ENCODE data around the gene MEIS2. TPM values are rescaled to one million over a fixed set of nuclear protein-coding genes. Genes with fewer than 3 reads are reported as not detected.

The MEIS2 gene
- total RNA-seq, 2 experiments from 2014 or later: not detected

DNA sequence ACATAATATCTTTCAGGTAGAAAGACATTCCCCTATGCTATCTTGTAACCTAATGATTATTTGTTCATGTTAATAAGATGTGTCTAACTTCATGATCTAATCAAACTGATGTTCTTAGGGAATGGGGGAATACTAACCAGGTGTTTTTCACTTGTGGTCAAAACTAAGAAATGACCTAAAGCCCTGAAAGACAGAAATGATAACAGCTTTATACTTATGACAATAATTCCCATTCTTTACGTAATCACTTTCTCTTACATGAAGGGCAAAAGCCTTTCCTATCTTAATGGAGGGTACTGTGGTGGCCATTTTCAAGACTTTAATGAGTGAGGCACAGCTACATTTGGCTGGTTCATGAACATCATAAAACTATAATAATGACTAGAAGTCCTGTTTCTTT, 33.9 kb upstream of the MEIS2 start:
- peaks cover 12% of the 10 kb centered on the region for H3K27me3 Mint-ChIP-seq
- no peaks in the 10 kb centered on the region for H3K36me3 Mint-ChIP-seq (ENCODE audit: low read depth)
- H3K4me1 Mint-ChIP-seq: no peaks in the 10 kb centered on the region
- CTCF ChIA-PET: interaction anchor here (0.6 to 1.2 kb wide), 6 partner anchors 8 to 650 kb away, joined by 3 to 4 read pairs (median 3); no protein-coding TSS in a partner anchor
- H3K27ac Mint-ChIP-seq: no peak overlapping the region
- POLR2A ChIA-PET: no interaction called here
- no peaks in the 10 kb centered on the region for H3K9me3 Mint-ChIP-seq (ENCODE audit: low read depth)
- H3K4me3 Mint-ChIP-seq: no peak overlapping the region
- DNase-seq (no peak), ATAC-seq (no peak)
- intact Hi-C loops (cut with DNase I, micrococcal nuclease): loop anchor here in 1 of 2 experiments (1.0 to 10.0 kb wide), 3 partner anchors 251 to 1379 kb away; no protein-coding TSS in a partner anchor

GRCh38 chr15:37133602-37134001, 33.3 kb upstream of the MEIS2 start:
- DNase-seq (no peak), ATAC-seq (no peak)
- Mint-ChIP-seq H3K9me3 (ENCODE audit: low read depth) (no peaks in the 10 kb centered on the region), H3K27me3 (peaks cover 12% of the 10 kb centered on the region), H3K27ac (no peak overlapping the region), H3K36me3 (ENCODE audit: low read depth) (no peaks in the 10 kb centered on the region), H3K4me1 (no peaks in the 10 kb centered on the region), H3K4me3 (no peak overlapping the region)
- POLR2A ChIA-PET: no interaction called here
- intact Hi-C loops (cut with DNase I, micrococcal nuclease): loop anchor here in 1 of 2 experiments (1.0 to 10.0 kb wide), 3 partner anchors 250 to 1379 kb away; no protein-coding TSS in a partner anchor
- CTCF ChIA-PET: interaction anchor here (1.0 to 1.2 kb wide), 4 partner anchors 33 to 632 kb away, joined by 3 to 4 read pairs (median 4); no protein-coding TSS in a partner anchor

DNA sequence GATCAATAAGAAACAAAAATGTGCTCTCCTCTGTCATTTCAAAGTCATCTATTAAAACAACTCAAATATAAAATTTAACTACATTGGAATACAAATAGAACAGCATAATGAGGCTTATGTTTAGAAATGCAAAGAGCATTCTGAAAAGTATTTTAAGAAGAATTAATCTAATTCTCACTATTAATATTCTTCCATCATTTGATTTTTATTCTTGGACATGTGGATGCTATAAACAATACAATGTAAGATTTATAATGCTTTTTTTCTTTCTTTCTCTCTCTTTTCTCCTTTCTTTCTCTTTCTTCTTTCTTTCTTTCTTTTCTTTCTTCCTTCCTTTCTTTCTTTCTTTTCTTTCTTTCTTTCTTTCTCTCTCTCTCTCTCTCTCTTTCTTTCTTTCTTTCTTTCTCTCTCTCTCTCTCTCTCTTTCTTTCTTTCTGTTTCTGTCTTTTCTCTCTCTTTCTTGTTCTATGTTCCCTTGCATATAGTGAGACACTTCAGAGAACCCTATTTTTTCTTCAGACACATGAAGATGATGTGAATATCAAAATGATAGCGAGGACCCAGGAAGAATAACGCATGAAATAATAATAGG, 32.6 kb upstream of the MEIS2 start:
- Mint-ChIP-seq H3K4me1 (no peaks in the 10 kb centered on the region), H3K9me3 (ENCODE audit: low read depth) (no peaks in the 10 kb centered on the region), H3K36me3 (ENCODE audit: low read depth) (no peaks in the 10 kb centered on the region), H3K27me3 (peaks cover 12% of the 10 kb centered on the region), H3K27ac (no peak overlapping the region), H3K4me3 (no peak overlapping the region)
- ATAC-seq: no peak
- intact Hi-C loops (cut with DNase I, micrococcal nuclease): loop anchor here in 1 of 2 experiments (10.0 kb wide), 1 partner anchor 1378 kb away; no protein-coding TSS in a partner anchor
- ChIA-PET POLR2A (no interaction called here), CTCF (no interaction called here)
- DNase-seq: no peak

- no peak for DNase-seq
- Mint-ChIP-seq H3K4me1 (no peaks in the 10 kb centered on the region), H3K36me3 (ENCODE audit: low read depth) (no peaks in the 10 kb centered on the region), H3K9me3 (ENCODE audit: low read depth) (no peaks in the 10 kb centered on the region), H3K4me3 (no peak overlapping the region), H3K27me3 (peaks cover 10% of the 10 kb centered on the region), H3K27ac (no peak overlapping the region)
- CTCF ChIA-PET: no interaction called here
- POLR2A ChIA-PET: no interaction called here
- no peak for ATAC-seq
- intact Hi-C loops (cut with DNase I, micrococcal nuclease): loop anchor here in 1 of 2 experiments (10.0 kb wide), 1 partner anchor 1377 kb away; no protein-coding TSS in a partner anchor
Measured at GRCh38 chr15:37131621-37132020, 31.3 kb upstream of the MEIS2 start.

DNA sequence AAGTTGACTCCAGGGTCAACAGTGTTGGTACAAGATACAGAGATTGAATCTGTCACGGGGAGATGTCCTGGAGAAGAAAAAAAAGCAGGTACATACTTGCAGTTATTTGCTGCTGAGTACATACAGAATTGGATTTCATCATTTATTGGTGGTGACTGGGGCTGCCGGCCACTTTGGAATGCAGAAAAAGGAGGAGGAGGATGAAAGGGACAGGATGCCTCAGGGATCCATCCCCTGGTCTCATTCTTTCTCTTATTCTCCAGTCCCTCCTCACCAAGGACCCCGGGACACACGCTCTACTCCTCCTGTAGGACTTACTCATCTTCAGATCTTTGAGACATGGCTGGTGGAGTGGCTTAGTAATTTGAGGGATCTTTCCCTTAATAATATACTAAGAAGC, 30.0 kb upstream of the MEIS2 start:
- no peaks in the 10 kb centered on the region for H3K36me3 Mint-ChIP-seq (ENCODE audit: low read depth)
- DNase-seq (no peak), ATAC-seq (no peak)
- intact Hi-C loops (cut with DNase I, micrococcal nuclease): loop anchor here in 1 of 2 experiments (10.0 kb wide), 1 partner anchor 1376 kb away; no protein-coding TSS in a partner anchor
- ChIA-PET CTCF (no interaction called here), POLR2A (no interaction called here)
- no peaks in the 10 kb centered on the region for H3K4me1 Mint-ChIP-seq
- peaks cover 6% of the 10 kb centered on the region for H3K27me3 Mint-ChIP-seq
- no peak overlapping the region for H3K4me3 Mint-ChIP-seq
- H3K9me3 Mint-ChIP-seq (ENCODE audit: low read depth): no peaks in the 10 kb centered on the region
- H3K27ac Mint-ChIP-seq: no peak overlapping the region

GRCh38 chr15:37125143-37125542, 24.8 kb upstream of the MEIS2 start:
- no peaks in the 10 kb centered on the region for H3K9me3 Mint-ChIP-seq (ENCODE audit: low read depth)
- POLR2A ChIA-PET: no interaction called here
- DNase-seq: no peak
- H3K36me3 Mint-ChIP-seq (ENCODE audit: low read depth): no peaks in the 10 kb centered on the region
- H3K27ac Mint-ChIP-seq: no peak overlapping the region
- ATAC-seq: no peak
- no peaks in the 10 kb centered on the region for H3K27me3 Mint-ChIP-seq
- H3K4me1 Mint-ChIP-seq: no peaks in the 10 kb centered on the region
- H3K4me3 Mint-ChIP-seq: no peak overlapping the region
- CTCF ChIA-PET: interaction anchor here (2.0 kb wide), 1 partner anchor 11 kb away, joined by 5 read pairs; no protein-coding TSS in a partner anchor
- intact Hi-C loops (cut with DNase I, micrococcal nuclease): no loop called here

GRCh38 chr15:37124331-37124730, 24.0 kb upstream of the MEIS2 start:
- Mint-ChIP-seq H3K27me3 (no peaks in the 10 kb centered on the region), H3K36me3 (ENCODE audit: low read depth) (no peaks in the 10 kb centered on the region), H3K27ac (no peak overlapping the region), H3K4me1 (no peaks in the 10 kb centered on the region), H3K9me3 (ENCODE audit: low read depth) (no peaks in the 10 kb centered on the region), H3K4me3 (no peak overlapping the region)
- intact Hi-C loops (cut with DNase I, micrococcal nuclease): no loop called here
- DNase-seq (no peak), ATAC-seq (no peak)
- CTCF ChIA-PET: interaction anchor here (0.6 to 2.0 kb wide), 3 partner anchors 10 to 543 kb away, joined by 3 to 5 read pairs (median 3); no protein-coding TSS in a partner anchor
- POLR2A ChIA-PET: no interaction called here

- intact Hi-C loops (cut with DNase I, micrococcal nuclease): no loop called here
- H3K4me3 Mint-ChIP-seq: no peak overlapping the region
- ChIA-PET CTCF (no interaction called here), POLR2A (no interaction called here)
- no peaks in the 10 kb centered on the region for H3K4me1 Mint-ChIP-seq
- H3K36me3 Mint-ChIP-seq (ENCODE audit: low read depth): no peaks in the 10 kb centered on the region
- peaks cover 2% of the 10 kb centered on the region for H3K27me3 Mint-ChIP-seq
- DNase-seq (no peak), ATAC-seq (no peak)
- no peaks in the 10 kb centered on the region for H3K9me3 Mint-ChIP-seq (ENCODE audit: low read depth)
- no peak overlapping the region for H3K27ac Mint-ChIP-seq
Measured at GRCh38 chr15:37122703-37123102, 22.4 kb upstream of the MEIS2 start.

DNA sequence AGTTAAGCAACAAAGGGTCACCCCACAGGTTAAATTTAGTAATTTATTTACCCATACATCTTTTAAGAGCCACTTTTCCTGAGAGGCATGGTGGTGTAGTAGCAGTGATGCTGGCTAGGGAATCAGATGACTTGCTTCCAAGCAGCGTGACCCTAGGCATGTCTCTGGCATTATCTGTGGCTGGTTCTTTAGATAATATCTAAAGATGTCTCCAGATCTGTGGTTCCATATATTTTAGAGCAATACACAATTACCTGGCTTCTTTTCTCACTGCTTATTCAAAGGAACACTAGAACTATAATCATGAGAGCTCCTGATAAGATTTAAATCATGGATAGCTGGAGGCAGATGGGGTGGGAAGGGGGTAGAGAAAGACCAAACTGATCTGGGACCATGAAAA, 21.1 kb upstream of the MEIS2 start:
- intact Hi-C loops (cut with DNase I, micrococcal nuclease): no loop called here
- Mint-ChIP-seq H3K9me3 (ENCODE audit: low read depth) (no peaks in the 10 kb centered on the region), H3K4me3 (no peak overlapping the region), H3K4me1 (no peaks in the 10 kb centered on the region), H3K27ac (no peak overlapping the region), H3K27me3 (peaks cover 6% of the 10 kb centered on the region), H3K36me3 (ENCODE audit: low read depth) (no peaks in the 10 kb centered on the region)
- ATAC-seq: no peak
- ChIA-PET POLR2A (no interaction called here), CTCF (interaction anchor here (0.8 kb wide), 1 partner anchor 18 kb away, joined by 3 read pairs; no protein-coding TSS in a partner anchor)
- no peak for DNase-seq

- Mint-ChIP-seq H3K4me3 (no peak overlapping the region), H3K27me3 (peaks cover 26% of the 10 kb centered on the region), H3K9me3 (ENCODE audit: low read depth) (peaks cover 4% of the 10 kb centered on the region), H3K27ac (no peak overlapping the region), H3K36me3 (ENCODE audit: low read depth) (no peaks in the 10 kb centered on the region), H3K4me1 (no peaks in the 10 kb centered on the region)
- ATAC-seq (no peak), DNase-seq (no peak)
- ChIA-PET CTCF (no interaction called here), POLR2A (no interaction called here)
- intact Hi-C loops (cut with DNase I, micrococcal nuclease): no loop called here
Measured at GRCh38 chr15:37117030-37117429, 16.7 kb upstream of the MEIS2 start.

- intact Hi-C loops (cut with DNase I, micrococcal nuclease): no loop called here
- CTCF ChIA-PET: no interaction called here
Measured at GRCh38 chr15:37115538-37115937, 15.2 kb upstream of the MEIS2 start.

GRCh38 chr15:37112971-37113670, 12.8 kb upstream of the MEIS2 start:
- intact Hi-C loops (cut with DNase I, micrococcal nuclease): no loop called here
- ChIA-PET CTCF (interaction anchor here (1.2 to 1.9 kb wide), 2 partner anchors 11 to 22 kb away, joined by 3 to 5 read pairs; no protein-coding TSS in a partner anchor), POLR2A (no interaction called here)
- no peak for ATAC-seq
- no peak for DNase-seq
- peaks cover 7% of the 10 kb centered on the region for H3K9me3 Mint-ChIP-seq (ENCODE audit: low read depth)
- peaks cover 61% of the 10 kb centered on the region for H3K27me3 Mint-ChIP-seq
- H3K4me3 Mint-ChIP-seq: no peak overlapping the region
- peaks cover 2% of the 10 kb centered on the region for H3K36me3 Mint-ChIP-seq (ENCODE audit: low read depth)
- H3K27ac Mint-ChIP-seq: no peak overlapping the region
- H3K4me1 Mint-ChIP-seq: peaks cover 16% of the 10 kb centered on the region

More at GRCh38 chr15:37115538-37115937, 15.2 kb upstream of the MEIS2 start:
- Mint-ChIP-seq H3K4me1 (peaks cover 11% of the 10 kb centered on the region), H3K27me3 (peaks cover 41% of the 10 kb centered on the region), H3K36me3 (ENCODE audit: low read depth) (no peaks in the 10 kb centered on the region), H3K9me3 (ENCODE audit: low read depth) (peaks cover 7% of the 10 kb centered on the region), H3K4me3 (no peak overlapping the region), H3K27ac (no peak overlapping the region)
- DNase-seq (no peak), ATAC-seq (no peak)
- POLR2A ChIA-PET: no interaction called here
